GM10248 (cell line): ENCODE data around the gene RCBTB1.

Experiments
- CTCF ChIA-PET: fragments of 300-600 bp; sonication (Branson Sonifier 250); formaldehyde crosslinking; extraction: SDS; loops from one replicate; lab custom pipeline; 2021; ENCODE audit warnings: antibody characterized with exemption; lab: Yijun Ruan, JAX
- POLR2A ChIA-PET: fragments of 350-650 bp; sonication (Branson Sonifier 250); formaldehyde crosslinking; extraction: SDS; loops from one replicate; lab custom pipeline; 2020; ENCODE audit warnings: antibody characterized with exemption; lab: Yijun Ruan, JAX
- DNase-seq: peaks from one replicate; pipeline ENCODE4 v3.0.0; 2012; ENCODE audit errors: extremely low spot score
- TF ChIP-seq, protein P1 (sequence below): IDR thresholded peaks from 2 replicates; pipeline ENCODE4 v1.5.1; 2012; ENCODE audit warnings: mild to moderate bottlenecking, low read depth; ENCODE audit errors: extremely low read depth, missing control alignments, control extremely low read depth

Gene RCBTB1

DNA sequence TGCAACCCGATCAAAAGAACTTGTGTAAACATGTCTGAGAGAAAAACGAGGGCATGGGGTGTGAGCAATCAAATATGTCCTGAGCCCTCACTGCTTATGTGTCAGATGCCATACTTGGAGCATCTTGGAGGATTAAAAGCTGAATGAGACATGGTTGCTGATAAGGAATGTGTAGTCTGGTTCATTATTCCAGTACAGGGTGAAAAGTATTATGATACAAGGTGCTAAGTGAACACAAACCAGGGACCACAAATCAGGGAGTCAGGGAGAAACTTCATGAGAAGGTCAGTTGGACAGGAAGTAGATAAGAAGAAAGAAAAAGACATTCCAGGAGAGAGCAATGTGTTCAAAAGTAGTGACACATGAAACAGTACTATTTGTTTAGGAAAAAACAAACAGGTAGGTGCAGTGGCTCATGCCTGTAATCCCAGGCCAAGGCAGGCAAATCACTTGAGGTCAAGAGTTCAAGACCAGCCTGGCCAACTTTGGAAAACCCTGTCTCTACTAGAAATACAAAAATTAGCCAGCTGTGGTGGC lies 2.0 kb upstream of the RCBTB1 start:
- ChIA-PET CTCF (interaction anchor here (1.6 to 4.1 kb wide), 2 partner anchors 7 to 20 kb away, joined by 5 to 17 read pairs; no protein-coding TSS in a partner anchor), POLR2A (no interaction called here)
- no peak for DNase-seq
- TF ChIP-seq, protein P1, sequence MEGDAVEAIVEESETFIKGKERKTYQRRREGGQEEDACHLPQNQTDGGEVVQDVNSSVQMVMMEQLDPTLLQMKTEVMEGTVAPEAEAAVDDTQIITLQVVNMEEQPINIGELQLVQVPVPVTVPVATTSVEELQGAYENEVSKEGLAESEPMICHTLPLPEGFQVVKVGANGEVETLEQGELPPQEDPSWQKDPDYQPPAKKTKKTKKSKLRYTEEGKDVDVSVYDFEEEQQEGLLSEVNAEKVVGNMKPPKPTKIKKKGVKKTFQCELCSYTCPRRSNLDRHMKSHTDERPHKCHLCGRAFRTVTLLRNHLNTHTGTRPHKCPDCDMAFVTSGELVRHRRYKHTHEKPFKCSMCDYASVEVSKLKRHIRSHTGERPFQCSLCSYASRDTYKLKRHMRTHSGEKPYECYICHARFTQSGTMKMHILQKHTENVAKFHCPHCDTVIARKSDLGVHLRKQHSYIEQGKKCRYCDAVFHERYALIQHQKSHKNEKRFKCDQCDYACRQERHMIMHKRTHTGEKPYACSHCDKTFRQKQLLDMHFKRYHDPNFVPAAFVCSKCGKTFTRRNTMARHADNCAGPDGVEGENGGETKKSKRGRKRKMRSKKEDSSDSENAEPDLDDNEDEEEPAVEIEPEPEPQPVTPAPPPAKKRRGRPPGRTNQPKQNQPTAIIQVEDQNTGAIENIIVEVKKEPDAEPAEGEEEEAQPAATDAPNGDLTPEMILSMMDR = no peak

DNA sequence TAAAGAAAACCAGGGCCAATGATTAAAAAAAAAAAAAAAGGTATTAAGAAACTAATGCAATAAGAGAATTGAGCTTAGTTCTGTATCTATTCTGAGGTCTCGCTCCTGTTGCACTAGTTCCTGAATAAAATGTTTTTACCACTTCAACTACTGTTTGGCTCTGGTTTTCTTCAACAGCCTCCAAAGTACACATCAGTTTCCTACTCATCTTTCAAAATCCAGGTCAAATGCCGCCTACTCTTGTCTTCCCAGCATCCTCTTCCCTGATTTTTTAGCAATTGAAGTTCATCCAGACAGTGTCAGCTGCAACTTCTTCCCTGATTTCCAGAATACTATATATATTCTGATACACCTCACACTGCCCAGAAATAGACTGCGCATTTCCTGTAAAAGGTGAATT lies 1.4 kb upstream of the RCBTB1 start:
- no peak for DNase-seq
- CTCF ChIA-PET = interaction anchor here (1.0 to 4.1 kb wide), 5 partner anchors 8 to 143 kb away, joined by 3 to 17 read pairs (median 4); partner anchors contain the start of gene CAB39L
- POLR2A ChIA-PET = no interaction called here
- TF ChIP-seq, protein P1 = no peak

DNA sequence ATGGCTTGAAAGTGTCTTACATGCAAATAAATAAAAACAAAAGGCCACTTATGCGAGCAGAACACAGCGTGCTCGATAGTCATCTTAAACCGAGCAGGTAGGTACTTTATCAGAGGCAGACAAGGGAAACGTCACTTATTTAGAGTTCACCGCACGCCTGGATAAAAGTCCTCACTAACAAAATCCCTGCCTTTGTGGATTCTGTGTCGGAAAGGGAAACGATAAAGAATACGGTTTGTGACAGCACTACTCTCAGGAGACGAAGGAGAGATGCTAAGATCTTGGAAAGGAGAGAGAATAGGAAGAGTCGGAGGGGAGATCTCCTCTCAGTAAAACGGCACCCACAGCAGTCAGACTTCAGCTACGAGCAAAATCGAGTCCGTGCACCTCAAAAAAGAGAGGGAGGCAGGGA lies 581 bp downstream of the RCBTB1 start:
- DNase-seq = no peak
- ChIA-PET CTCF (interaction anchor here (1.1 to 4.1 kb wide), 2 partner anchors 23 to 34 kb away, joined by 3 to 17 read pairs; no protein-coding TSS in a partner anchor), POLR2A (no interaction called here)
- TF ChIP-seq, protein P1 = no peak

DNA sequence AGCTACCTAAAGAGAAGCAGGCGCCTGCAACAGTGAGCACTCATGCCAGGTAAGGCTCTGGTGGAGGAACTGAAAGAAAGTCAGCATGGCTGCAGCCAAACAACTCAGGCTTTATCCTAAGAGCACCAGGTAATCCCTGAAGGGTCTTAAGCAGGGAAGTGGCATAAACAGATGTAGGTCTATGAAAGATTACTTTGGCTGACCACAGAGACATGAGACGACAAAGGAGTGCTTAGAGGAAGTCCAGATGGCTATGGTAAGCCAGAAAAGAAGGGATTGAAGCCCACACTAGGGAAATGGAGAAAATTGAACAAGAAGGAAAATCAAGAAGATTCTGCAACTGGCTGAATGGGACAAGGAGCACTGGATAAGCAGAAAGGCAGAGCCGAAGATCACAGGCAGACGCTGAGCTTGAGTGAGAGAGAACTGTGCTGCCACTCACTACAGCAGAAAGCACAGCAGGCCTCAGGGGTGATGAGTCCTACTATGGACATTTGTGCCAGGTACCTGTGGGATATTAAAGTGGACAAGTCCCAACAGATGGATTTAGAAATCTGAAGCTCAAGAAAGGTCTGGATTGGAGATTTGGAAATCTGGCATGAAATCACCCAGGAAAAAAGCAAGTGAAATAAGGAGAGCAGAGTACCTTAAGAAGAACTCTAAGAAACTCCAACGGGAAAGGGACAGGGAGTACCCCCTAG lies 4.2 kb downstream of the RCBTB1 start:
- no peak for DNase-seq
- TF ChIP-seq, protein P1 = no peak
- ChIA-PET POLR2A (no interaction called here), CTCF (no interaction called here)

DNA sequence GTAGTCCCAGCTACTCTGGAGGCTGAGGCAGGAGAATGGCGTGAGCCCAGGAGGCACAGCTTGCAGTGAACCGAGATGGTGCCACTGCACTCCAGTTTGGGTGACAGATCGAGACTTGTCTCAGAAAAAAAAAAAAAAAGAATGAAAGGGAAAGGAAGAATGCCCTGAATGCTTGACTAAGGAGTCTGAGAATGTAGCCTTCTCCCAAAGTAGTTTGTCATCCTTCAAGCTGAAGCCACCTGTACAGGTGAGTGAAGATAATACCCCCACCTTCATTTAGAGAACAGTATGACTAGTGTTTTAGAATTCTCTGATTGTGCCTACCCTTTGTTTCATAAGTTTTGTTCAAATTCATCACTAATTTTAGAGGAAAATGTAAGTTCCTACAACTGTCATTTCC lies 5.9 kb downstream of the RCBTB1 start:
- ChIA-PET CTCF (no interaction called here), POLR2A (no interaction called here)
- TF ChIP-seq, protein P1 = no peak
- DNase-seq = no peak

DNA sequence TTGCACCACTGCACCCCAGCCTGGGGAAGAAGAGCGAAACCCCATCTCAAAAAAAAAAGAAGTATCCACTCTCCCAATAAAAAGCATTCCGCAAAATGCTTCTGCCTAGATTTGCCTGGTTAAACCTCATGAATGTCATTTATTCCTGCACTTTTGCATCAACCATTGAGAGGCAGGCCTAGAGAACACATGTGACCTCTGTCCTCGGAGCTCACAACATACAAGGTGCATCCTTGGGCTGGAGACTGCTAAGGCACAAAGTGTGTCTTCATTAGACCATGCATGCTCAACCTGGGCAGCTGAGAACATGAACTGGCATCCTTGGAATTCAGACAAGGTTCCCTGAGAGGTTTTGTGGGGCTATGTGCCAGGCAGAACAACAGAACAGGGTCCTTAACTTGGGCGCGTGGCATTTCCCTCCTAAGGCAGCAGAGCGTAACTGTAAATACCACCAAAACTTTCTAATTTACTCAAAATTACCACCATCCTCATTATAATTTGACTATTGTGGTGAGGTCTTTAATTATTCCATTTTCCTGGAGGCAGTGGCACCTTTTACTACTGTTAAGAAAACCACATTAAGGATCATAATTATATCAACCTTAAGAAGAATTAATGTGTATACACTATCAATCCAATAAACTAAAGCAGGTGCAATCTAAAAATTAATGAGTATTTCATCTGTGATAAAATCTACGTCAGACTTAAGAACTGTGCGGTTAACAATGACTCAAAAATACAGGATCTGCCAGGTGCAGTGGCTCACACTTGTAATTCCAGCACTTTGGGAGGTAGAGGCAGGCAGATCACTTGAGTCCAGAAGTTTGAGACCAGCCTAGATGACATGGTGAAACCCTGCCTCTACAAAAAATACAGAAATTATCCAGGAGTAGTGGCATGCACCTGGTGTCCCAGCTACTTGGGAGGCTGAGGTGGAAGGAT lies 13.8 kb downstream of the RCBTB1 start:
- DNase-seq = no peak
- ChIA-PET POLR2A (no interaction called here), CTCF (interaction anchor here (1.0 kb wide), 1 partner anchor 71 kb away, joined by 3 read pairs; no protein-coding TSS in a partner anchor)
- TF ChIP-seq, protein P1 = no peak
